Heart right ventricle (tissue), 16 donors: Measurements from ENCODE around the gene NUDT7. TPM values are rescaled to one million over a fixed set of nuclear protein-coding genes. Genes with fewer than 3 reads are reported as not detected.

Experiments
- ATAC-seq, 8 donors: fragments of 200-7000 bp; cut with Tn5 transposase; one replicate each; pipeline ENCODE4 v1.9.1; 2020; ENCODE audit warnings: mild to moderate bottlenecking in 8 of 8, moderate library complexity in 8 of 8, moderate number of reproducible peaks in 1 of 8
- DNase-seq, 2 donors: peaks; one replicate each; pipeline ENCODE4 v3.0.0-alpha.2; 2020
- H3K27ac ChIP-seq, 10 donors: fragments of 200-600 bp; sonication (generic) in 2 of 10; one replicate each; pipeline versions ENCODE4 v1.5.0 to v1.8.0; 2020 to 2022; ENCODE audit warnings: mild to moderate bottlenecking in 3 of 10
- H3K27me3 ChIP-seq, 7 donors: fragments of 200-600 bp; one replicate each; pipeline ENCODE4 v1.8.0; 2021 to 2022; ENCODE audit warnings: mild to moderate bottlenecking in 2 of 7
- H3K36me3 ChIP-seq, 9 donors: fragments of 200-600 bp; sonication (generic) in 1 of 9; one replicate each; pipeline versions ENCODE4 v1.5.0 to v1.8.0; 2020 to 2022; ENCODE audit warnings: mild to moderate bottlenecking in 2 of 9
- H3K4me1 ChIP-seq, 9 donors: fragments of 200-600 bp; sonication (generic) in 1 of 9; one replicate each; pipeline versions ENCODE4 v1.5.0 to v1.8.0; 2020 to 2022; ENCODE audit warnings: mild to moderate bottlenecking in 4 of 9
- H3K4me3 ChIP-seq, 10 donors: fragments of 200-600 bp; sonication (generic) in 2 of 10; one replicate each; pipeline versions ENCODE4 v1.5.0 to v1.8.0; 2020 to 2022; ENCODE audit warnings: mild to moderate bottlenecking in 7 of 10, moderate library complexity in 2 of 10
- H3K9me3 ChIP-seq, 11 donors: fragments of 200-600 bp in 10 of 11; sonication (generic) in 2 of 11; one replicate each; pipeline versions ENCODE4 v1.5.0 to v1.8.0; 2013 to 2022; ENCODE audit warnings: mild to moderate bottlenecking in 2 of 11, control low read depth in 1 of 11, moderate library complexity in 1 of 11
- WGBS, 2 donors: extraction: QIAGEN DNeasy Blood & Tissue Kit; methylation state at CpG; one replicate each; pipeline ENCODE4 v1.1.7; 2013; ENCODE audit warnings: inconsistent platforms in 1 of 2; 5-methylcytosine and 5-hydroxymethylcytosine counted together
- intact Hi-C, 10 donors: fragments of 100-400 bp; cut with DNase I; formaldehyde crosslinking; loops; one replicate each; pipeline versions ENCODE4 v1.11.1 to v1.14.2; 2022
- polyA plus RNA-seq, 2 donors: library from polyadenylated mRNA; stranded (reverse); fragments of 200-250 nt; gene quantifications; one replicate each; pipeline ENCODE4 v1.2.3, GENCODE V29; 2013
- total RNA-seq, 10 donors: library from RNA; stranded (reverse); fragmentation: NEBNext Ultra II Directional in 3 of 10; extraction: Animal tissue kit (Norgen Biotek cat#: 25700) in 3 of 10; gene quantifications; one replicate each; pipeline versions ENCODE4 v1.2.1 to v1.2.4, GENCODE V29; 2021 to 2023
- TF ChIP-seq, protein P1 (sequence below), 9 donors: fragments of 200-600 bp; sonication (generic) in 2 of 9; IDR thresholded peaks; one replicate each; pipeline versions ENCODE4 v1.5.0 to v1.8.0; 2021 to 2022; ENCODE audit warnings: antibody characterized with exemption in 9 of 9, mild to moderate bottlenecking in 5 of 9, moderate library complexity in 1 of 9
- donor health status: Arrhythmogenic right ventricular cardiomyopathy.
- donor health status: ischemic (EF 13 %, LVEDD 7.1; RV severe dilation, severe dysfunction).
- donor health status: healthy with polysubstance abuse.
- donor health status: DM: no; HTN: yes; CAD: no.
- donor health status: DM: no; HTN: no; CAD: no.
- donor health status: ischemic (EF 25% LVEDD 6.9; RV normal size, moderate dysfunction).
- donor health status: ischemic (EF 25% LVEDD 5.7; RV mildly dilated, moderate dysfunction).
- donor health status: healthy.
- donor health status: DM: yes; HTN: yes; CAD: no.
- donor health status: Ischemic cardiomyopathy.
- donor health status: ischemic (EF 35%, LVEDD 5.7; RV mildly dilated, moderate dysfunction).
- donor health status: nonischemic (EF 11% LVEDD 7.7; RV severe dilation, severe dysfunction).
- donor health status: DM: yes; HTN: yes; CAD: no.
- donor health status: PGD.
- donor health status: ischemic (EF 29% LVEDD 5.4; RV normal size, mild dysfunction).
- donor health status: nonischemic (EF 23%, LVEDD 6.1; RV moderate dilation, normal function).

The NUDT7 gene
- total and polyA plus RNA-seq, 12 donors: 10.3 to 75.7 (median 46.9) TPM

DNA sequence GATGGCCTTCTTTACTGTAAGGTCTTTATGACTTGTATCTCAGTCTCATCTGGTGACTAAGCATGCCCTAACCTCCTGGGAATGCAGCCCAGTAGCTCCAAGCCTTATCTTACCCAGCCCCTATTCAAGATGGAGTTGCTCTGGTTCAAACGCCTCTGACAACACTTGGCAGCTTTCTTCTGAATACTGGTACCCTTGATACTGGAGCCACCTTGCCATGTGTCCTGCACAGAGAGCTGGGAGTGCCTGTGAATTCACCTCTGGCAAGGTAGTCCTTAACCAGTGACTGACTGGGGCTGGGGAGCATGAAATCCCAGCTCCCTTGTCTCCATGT lies 17.2 kb downstream of the NUDT7 start:
- Histone ChIP-seq H3K4me3 (no peak overlapping the region), H3K4me1 (no peaks in the 10 kb centered on the region), H3K9me3 (peaks cover 0 to 2% (median 0%) of the 10 kb centered on the region in 11 donors), H3K27me3 (no peaks in the 10 kb centered on the region), H3K36me3 (peaks cover 0 to 31% (median 0%) of the 10 kb centered on the region in 9 donors), H3K27ac (no peak overlapping the region)
- intact Hi-C loops: no loop called here
- TF ChIP-seq, protein P1, sequence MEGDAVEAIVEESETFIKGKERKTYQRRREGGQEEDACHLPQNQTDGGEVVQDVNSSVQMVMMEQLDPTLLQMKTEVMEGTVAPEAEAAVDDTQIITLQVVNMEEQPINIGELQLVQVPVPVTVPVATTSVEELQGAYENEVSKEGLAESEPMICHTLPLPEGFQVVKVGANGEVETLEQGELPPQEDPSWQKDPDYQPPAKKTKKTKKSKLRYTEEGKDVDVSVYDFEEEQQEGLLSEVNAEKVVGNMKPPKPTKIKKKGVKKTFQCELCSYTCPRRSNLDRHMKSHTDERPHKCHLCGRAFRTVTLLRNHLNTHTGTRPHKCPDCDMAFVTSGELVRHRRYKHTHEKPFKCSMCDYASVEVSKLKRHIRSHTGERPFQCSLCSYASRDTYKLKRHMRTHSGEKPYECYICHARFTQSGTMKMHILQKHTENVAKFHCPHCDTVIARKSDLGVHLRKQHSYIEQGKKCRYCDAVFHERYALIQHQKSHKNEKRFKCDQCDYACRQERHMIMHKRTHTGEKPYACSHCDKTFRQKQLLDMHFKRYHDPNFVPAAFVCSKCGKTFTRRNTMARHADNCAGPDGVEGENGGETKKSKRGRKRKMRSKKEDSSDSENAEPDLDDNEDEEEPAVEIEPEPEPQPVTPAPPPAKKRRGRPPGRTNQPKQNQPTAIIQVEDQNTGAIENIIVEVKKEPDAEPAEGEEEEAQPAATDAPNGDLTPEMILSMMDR (IDR thresholded peaks at IDR 0.05): no peak
- ATAC-seq (no peak), DNase-seq (no peak)
- WGBS, 2 donors: 41 to 60% methylated on average over 1 of the region's 1 CpG

DNA sequence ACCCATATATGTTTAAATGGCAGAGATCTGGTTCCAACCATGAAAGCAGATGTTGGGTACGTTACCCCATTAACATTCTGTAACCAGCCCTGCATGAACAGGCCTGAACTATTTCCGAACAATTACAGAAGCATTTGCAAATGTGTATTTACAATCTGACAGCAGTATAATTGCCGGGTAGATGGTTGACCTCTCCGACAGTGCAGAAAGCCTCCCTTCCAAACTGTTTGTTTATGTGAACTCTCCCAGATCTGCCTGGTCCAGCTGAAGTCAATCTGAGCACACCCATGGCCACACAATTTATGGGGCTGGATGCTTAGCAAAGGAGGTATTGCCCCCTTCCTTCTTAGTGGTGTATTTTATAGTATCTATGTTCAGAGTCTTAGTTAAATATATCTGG lies 21.8 kb downstream of the NUDT7 start:
- no peaks in the 10 kb centered on the region for H3K27me3 ChIP-seq
- no peaks in the 10 kb centered on the region for H3K9me3 ChIP-seq
- H3K36me3 ChIP-seq: peaks cover 0 to 13% (median 0%) of the 10 kb centered on the region in 9 donors
- intact Hi-C loops: loop anchor here in 1 of 10 donors (5.0 kb wide), 1 partner anchor 48 kb away; no protein-coding TSS in a partner anchor
- DNase-seq (no peak), ATAC-seq (no peak)
- no peak overlapping the region for H3K27ac ChIP-seq
- TF ChIP-seq, protein P1 (IDR thresholded peaks at IDR 0.05): no peak
- 81 to 90% methylated on average over 4 of the region's 4 CpGs for WGBS, 2 donors
- H3K4me1 ChIP-seq: no peaks in the 10 kb centered on the region
- no peak overlapping the region for H3K4me3 ChIP-seq

- ATAC-seq: no peak
- no peak for DNase-seq
- Histone ChIP-seq H3K27ac (no peak overlapping the region), H3K9me3 (no peaks in the 10 kb centered on the region), H3K36me3 (peaks cover 0 to 13% (median 0%) of the 10 kb centered on the region in 9 donors), H3K4me3 (no peak overlapping the region), H3K4me1 (no peaks in the 10 kb centered on the region), H3K27me3 (no peaks in the 10 kb centered on the region)
- 76 to 87% methylated on average over 1 of the region's 1 CpG for WGBS, 2 donors
- intact Hi-C loops: no loop called here
- TF ChIP-seq, protein P1 (IDR thresholded peaks at IDR 0.05): no peak
Observed at GRCh38 chr16:77745972-77746371, 23.7 kb downstream of the NUDT7 start.

DNA sequence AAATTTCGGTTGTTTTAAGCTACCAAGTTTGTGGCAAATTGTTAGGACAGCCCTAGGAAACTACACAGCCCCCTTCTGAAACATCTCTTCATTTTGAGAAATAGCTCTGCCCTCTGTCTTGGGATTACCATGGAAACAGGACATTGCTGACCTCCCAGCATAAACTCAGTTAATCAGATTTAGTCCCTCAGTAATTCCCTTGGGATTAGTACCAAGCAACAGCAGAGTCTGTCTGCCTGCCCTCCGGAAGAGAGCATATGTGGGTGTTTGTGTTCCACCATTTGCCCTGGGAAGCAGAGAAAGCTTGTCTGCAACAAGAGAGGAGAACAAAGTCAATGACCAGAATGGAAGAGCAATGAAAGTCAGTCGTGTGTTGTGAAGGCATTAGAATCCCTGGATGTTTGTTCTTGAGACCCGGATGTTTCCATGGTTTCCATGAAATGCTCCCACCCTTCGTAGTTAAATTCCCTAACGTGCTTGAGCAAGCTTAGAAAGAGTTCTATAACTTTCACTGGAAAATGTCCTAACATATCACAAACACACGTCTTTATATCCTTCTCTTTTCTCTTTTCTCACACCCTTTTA lies 26.2 kb downstream of the NUDT7 start:
- Histone ChIP-seq H3K4me3 (no peak overlapping the region), H3K27ac (no peak overlapping the region), H3K4me1 (no peaks in the 10 kb centered on the region), H3K9me3 (no peaks in the 10 kb centered on the region), H3K36me3 (no peaks in the 10 kb centered on the region), H3K27me3 (no peaks in the 10 kb centered on the region)
- WGBS, 2 donors: 63 to 76% methylated on average over 7 of the region's 7 CpGs
- intact Hi-C loops: no loop called here
- TF ChIP-seq, protein P1 (IDR thresholded peaks at IDR 0.05): no peak
- ATAC-seq (no peak), DNase-seq (no peak)
